Smooth muscle cell (in vitro differentiated cells): ENCODE results near the gene DNAJC7. TPM values are rescaled to one million over a fixed set of nuclear protein-coding genes. Genes with fewer than 3 reads are reported as not detected.

Source experiments
- DNase-seq: peaks from one replicate; lab custom pipeline; 2025; ENCODE audit not compliant: unreplicated experiment; lab: John Stamatoyannopoulos, UW
- H2AFZ ChIP-seq: fragments of 200-600 bp; sonication (generic); 2 replicates; pipeline ENCODE4 v1.6.0; 2016; ENCODE audit warnings: antibody characterized with exemption, low read depth, mild to moderate bottlenecking
- H3F3A ChIP-seq: fragments of 200-600 bp; sonication (generic); 2 replicates; pipeline ENCODE4 v1.6.0; 2017; ENCODE audit warnings: antibody characterized with exemption, low read depth
- H3K27ac ChIP-seq: fragments of 200-600 bp; sonication (generic); 2 replicates; pipeline ENCODE4 v1.5.1; 2016; ENCODE audit warnings: low read depth, mild to moderate bottlenecking
- H3K27me3 ChIP-seq: fragments of 200-600 bp; sonication (generic); 2 replicates; pipeline ENCODE4 v1.6.1; 2016; ENCODE audit warnings: low read depth, mild to moderate bottlenecking
- H3K36me3 ChIP-seq: fragments of 200-600 bp; sonication (generic); 2 replicates; pipeline ENCODE4 v1.5.1; 2016; ENCODE audit warnings: low read depth
- H3K4me1 ChIP-seq: fragments of 200-600 bp; sonication (generic); 2 replicates; pipeline ENCODE4 v1.5.1; 2016; ENCODE audit warnings: low read depth
- H3K4me2 ChIP-seq: fragments of 200-600 bp; sonication (generic); 2 replicates; pipeline ENCODE4 v1.6.0; 2016; ENCODE audit warnings: mild to moderate bottlenecking
- H3K4me3 ChIP-seq: fragments of 200-600 bp; sonication (generic); 2 replicates; pipeline ENCODE4 v1.5.1; 2016; ENCODE audit warnings: mild to moderate bottlenecking
- H3K79me2 ChIP-seq: fragments of 200-600 bp; sonication (generic); 2 replicates; pipeline ENCODE4 v1.6.0; 2016; ENCODE audit warnings: low read depth, mild to moderate bottlenecking
- H3K9ac ChIP-seq: fragments of 200-600 bp; sonication (generic); 2 replicates; pipeline ENCODE4 v1.6.0; 2016; ENCODE audit warnings: low read depth
- H3K9me3 ChIP-seq: fragments of 200-600 bp; sonication (generic); replicated peaks from 2 replicates; pipeline ENCODE4 v1.5.1; 2016; ENCODE audit warnings: low read depth
- H4K20me1 ChIP-seq: fragments of 200-600 bp; sonication (generic); 2 replicates; pipeline ENCODE4 v1.6.0; 2016; ENCODE audit warnings: low read depth
- WGBS: methylation state at CpG from one replicate; pipeline ENCODE4 v1.1.7; 2016; ENCODE audit warnings: low lambda C conversion rate; 5-methylcytosine and 5-hydroxymethylcytosine counted together
- polyA plus RNA-seq: library from polyadenylated mRNA; unstranded; fragments of >200 nt; fragmentation: Nextera tagmentation; extraction: Ambion mirVana; gene quantifications from 2 replicates; pipeline ENCODE4 v1.2.1, GENCODE V29; 2016
- total RNA-seq: library from RNA; depleted of rRNA; stranded (reverse); fragments of >200 nt; gene quantifications from 2 replicates; pipeline ENCODE4 v1.2.3, GENCODE V29; 2014
- TF ChIP-seq, protein P1 (sequence below): fragments of 200-600 bp; sonication (generic); IDR thresholded peaks from 2 replicates; pipeline ENCODE4 v1.5.1; 2017; ENCODE audit warnings: borderline replicate concordance, mild to moderate bottlenecking, antibody characterized with exemption; ENCODE audit not compliant: insufficient read depth, poor library complexity, severe bottlenecking

The DNAJC7 gene
- total and polyA plus RNA-seq, 2 experiments from 2014 or later = 44.5 to 44.7 TPM

DNA sequence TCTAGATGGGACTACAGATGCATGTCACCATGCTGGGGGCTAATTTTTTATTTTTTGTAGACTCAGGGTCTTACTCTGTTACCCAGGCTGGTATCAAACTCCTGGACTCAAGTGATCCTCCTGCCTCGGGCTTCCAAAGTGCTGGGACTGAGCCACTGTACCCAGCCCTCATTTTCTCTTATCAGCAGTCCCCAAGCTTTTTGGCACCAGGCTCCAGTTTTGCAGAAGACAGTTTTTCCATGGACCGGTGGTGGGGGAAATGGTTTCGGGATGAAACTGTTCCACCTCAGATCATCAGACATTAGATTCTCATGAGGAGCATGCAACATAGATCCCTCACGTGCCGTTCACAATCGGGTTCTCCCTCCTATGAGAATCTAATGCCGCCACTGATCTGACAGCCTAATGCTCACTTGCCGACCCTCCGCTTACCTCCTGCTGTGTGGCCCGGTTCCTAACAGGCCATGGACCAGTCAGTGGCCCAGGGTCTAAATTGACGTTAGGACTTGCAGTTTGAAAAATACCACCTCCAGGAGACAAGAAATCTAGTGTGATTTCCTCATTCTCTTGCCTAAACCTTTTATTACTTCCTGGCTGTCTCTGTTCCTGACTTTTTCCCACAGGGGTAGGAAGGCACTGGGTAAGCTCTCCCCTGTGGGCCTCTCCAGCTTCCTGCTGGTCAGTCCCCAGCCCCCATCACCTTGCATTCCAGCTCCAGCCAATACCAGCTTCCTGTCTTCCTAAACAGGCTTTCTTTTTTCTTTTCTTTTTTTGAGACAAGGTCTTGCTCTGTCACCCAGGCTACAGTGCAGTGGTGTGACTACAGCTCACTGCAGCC, 60.0 kb downstream of the DNAJC7 start:
- WGBS = 65% methylated on average over 11 of the region's 11 CpGs
- no peak overlapping the region for H2AFZ ChIP-seq
- no peaks in the 10 kb centered on the region for H3K9me3 ChIP-seq
- H4K20me1 ChIP-seq = no peaks in the 10 kb centered on the region
- H3K79me2 ChIP-seq = no peaks in the 10 kb centered on the region
- no peak overlapping the region for H3K4me3 ChIP-seq
- no peak overlapping the region for H3K27ac ChIP-seq
- TF ChIP-seq, protein P1, sequence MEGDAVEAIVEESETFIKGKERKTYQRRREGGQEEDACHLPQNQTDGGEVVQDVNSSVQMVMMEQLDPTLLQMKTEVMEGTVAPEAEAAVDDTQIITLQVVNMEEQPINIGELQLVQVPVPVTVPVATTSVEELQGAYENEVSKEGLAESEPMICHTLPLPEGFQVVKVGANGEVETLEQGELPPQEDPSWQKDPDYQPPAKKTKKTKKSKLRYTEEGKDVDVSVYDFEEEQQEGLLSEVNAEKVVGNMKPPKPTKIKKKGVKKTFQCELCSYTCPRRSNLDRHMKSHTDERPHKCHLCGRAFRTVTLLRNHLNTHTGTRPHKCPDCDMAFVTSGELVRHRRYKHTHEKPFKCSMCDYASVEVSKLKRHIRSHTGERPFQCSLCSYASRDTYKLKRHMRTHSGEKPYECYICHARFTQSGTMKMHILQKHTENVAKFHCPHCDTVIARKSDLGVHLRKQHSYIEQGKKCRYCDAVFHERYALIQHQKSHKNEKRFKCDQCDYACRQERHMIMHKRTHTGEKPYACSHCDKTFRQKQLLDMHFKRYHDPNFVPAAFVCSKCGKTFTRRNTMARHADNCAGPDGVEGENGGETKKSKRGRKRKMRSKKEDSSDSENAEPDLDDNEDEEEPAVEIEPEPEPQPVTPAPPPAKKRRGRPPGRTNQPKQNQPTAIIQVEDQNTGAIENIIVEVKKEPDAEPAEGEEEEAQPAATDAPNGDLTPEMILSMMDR = no peak
- no peak overlapping the region for H3K9ac ChIP-seq
- no peaks in the 10 kb centered on the region for H3K27me3 ChIP-seq
- no peak overlapping the region for H3K4me2 ChIP-seq
- peaks cover 9% of the 10 kb centered on the region for H3K4me1 ChIP-seq
- DNase-seq = no peak
- H3F3A ChIP-seq = no peaks in the 10 kb centered on the region
- H3K36me3 ChIP-seq = no peaks in the 10 kb centered on the region

DNA sequence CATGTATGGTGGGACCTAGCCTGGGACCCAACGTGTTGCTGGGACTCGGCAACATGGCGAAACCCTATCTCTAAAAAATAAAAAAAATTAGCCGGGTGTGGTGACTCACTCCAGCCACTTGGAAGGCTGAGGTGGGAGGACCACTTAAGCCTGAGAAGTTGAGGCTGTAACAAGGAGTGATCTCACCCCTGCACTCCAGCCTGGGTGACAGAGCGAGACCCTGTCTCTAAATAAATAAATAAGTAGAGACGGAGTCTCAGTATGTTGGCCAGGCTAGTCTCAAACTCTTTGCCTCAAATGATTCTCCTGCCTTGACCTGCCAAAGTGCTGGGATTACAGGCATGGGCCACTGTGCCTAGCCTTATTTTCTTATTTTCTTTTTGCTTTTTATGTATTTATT, 60.7 kb downstream of the DNAJC7 start:
- H3K27me3 ChIP-seq = no peaks in the 10 kb centered on the region
- peaks cover 9% of the 10 kb centered on the region for H3K4me1 ChIP-seq
- H4K20me1 ChIP-seq = no peaks in the 10 kb centered on the region
- H3K9ac ChIP-seq = no peak overlapping the region
- no peak overlapping the region for H3K4me2 ChIP-seq
- no peak overlapping the region for H3K27ac ChIP-seq
- no peaks in the 10 kb centered on the region for H3F3A ChIP-seq
- no peak overlapping the region for H3K4me3 ChIP-seq
- DNase-seq = no peak
- WGBS = 77% methylated on average over 6 of the region's 6 CpGs
- no peaks in the 10 kb centered on the region for H3K9me3 ChIP-seq
- no peaks in the 10 kb centered on the region for H3K79me2 ChIP-seq
- TF ChIP-seq, protein P1 = no peak
- H3K36me3 ChIP-seq = no peaks in the 10 kb centered on the region
- H2AFZ ChIP-seq = no peak overlapping the region

DNA sequence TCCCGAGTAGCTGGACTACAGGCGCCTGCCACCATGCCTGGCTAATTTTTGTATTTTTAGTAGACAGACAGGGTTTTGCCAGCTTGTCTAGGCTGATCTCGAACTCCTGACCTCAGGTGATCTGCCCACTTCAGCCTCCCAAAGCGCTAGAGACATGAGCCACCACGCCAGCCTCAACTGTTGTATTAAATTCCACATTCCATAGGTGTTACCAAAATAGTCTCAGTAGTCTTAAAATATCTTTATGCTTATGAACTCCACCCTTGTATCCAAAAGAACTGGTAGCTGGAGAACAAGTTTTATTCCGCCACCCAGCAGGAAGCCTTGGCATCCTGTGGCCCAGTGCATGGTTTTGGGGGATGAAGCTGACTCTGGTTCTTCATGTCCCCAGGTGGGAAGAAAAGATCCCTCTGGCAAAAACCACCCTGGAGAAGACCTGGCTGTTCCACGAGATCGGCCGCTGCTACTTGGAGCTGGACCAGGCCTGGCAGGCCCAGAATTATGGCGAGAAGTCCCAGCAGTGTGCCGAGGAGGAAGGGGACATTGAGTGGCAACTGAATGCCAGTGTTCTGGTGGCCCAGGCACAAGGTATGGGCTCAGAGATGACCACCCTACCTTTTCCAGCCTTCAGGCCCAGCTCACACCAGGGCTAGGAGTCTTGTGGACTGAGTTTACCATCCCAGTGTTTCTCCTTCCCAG, 68.3 kb downstream of the DNAJC7 start:
- TF ChIP-seq, protein P1 = no peak
- Histone ChIP-seq H3K9me3 (no peaks in the 10 kb centered on the region), H4K20me1 (no peaks in the 10 kb centered on the region), H3K4me2 (no peak overlapping the region), H3K27me3 (no peaks in the 10 kb centered on the region), H3K36me3 (no peaks in the 10 kb centered on the region), H2AFZ (no peak overlapping the region), H3K9ac (no peak overlapping the region), H3F3A (no peaks in the 10 kb centered on the region), H3K4me3 (no peak overlapping the region), H3K79me2 (no peaks in the 10 kb centered on the region), H3K27ac (no peak overlapping the region), H3K4me1 (no peaks in the 10 kb centered on the region)
- DNase-seq = no peak
- 91% methylated on average over 11 of the region's 11 CpGs for WGBS
